Natural killer cell (primary cell): ENCODE data around the gene SPTBN4. TPM values are rescaled to one million over a fixed set of nuclear protein-coding genes. Genes with fewer than 3 reads are reported as not detected.

Experiments
- ATAC-seq, 3 donors: fragments of 150-1000 bp in 2 of 3; fragments of 200-7000 bp in 1 of 3; cut with Tn5 transposase; 1 replicate in 1 of 3; 2 replicates in 2 of 3; pipeline ENCODE4 v1.10.0; 2021; ENCODE audit warnings: mild to moderate bottlenecking in 2 of 3, moderate library complexity in 2 of 3
- DNase-seq, 2 donors: peaks; one replicate each; pipeline versions ENCODE4 v3.0.0 to v3.0.0-alpha.2; 2013 to 2021; ENCODE audit warnings: mixed read lengths in 1 of 2
- H3K27ac ChIP-seq: one replicate; pipeline ENCODE4 v1.5.1; 2013; ENCODE audit warnings: mild to moderate bottlenecking, low read length
- H3K27me3 ChIP-seq: one replicate; pipeline ENCODE4 v1.6.1; 2013; ENCODE audit warnings: low read length; ENCODE audit not compliant: control insufficient read depth, insufficient read depth
- H3K36me3 ChIP-seq: one replicate; pipeline ENCODE4 v1.6.1; 2013; ENCODE audit warnings: low read length; ENCODE audit not compliant: control insufficient read depth, insufficient read depth
- H3K4me1 ChIP-seq: one replicate; pipeline ENCODE4 v1.6.1; 2013; ENCODE audit warnings: low read length; ENCODE audit not compliant: control insufficient read depth, insufficient read depth
- H3K4me3 ChIP-seq: one replicate; pipeline ENCODE4 v1.5.1; 2013; ENCODE audit warnings: low read length
- H3K9me3 ChIP-seq: one replicate; pipeline ENCODE4 v1.6.1; 2013; ENCODE audit warnings: low read length; ENCODE audit not compliant: control insufficient read depth, insufficient read depth
- H3K27ac Mint-ChIP-seq, 2 donors: one replicate each; pipeline ENCODE4 v1.8.0; 2022; ENCODE audit warnings: mild to moderate bottlenecking in 2 of 2, mixed read lengths in 2 of 2, moderate library complexity in 1 of 2
- H3K27me3 Mint-ChIP-seq, 2 donors: one replicate each; pipeline ENCODE4 v1.8.0; 2022; ENCODE audit warnings: low read depth in 2 of 2, mixed read lengths in 2 of 2
- H3K36me3 Mint-ChIP-seq: one replicate; pipeline ENCODE4 v1.8.0; 2022; ENCODE audit warnings: mixed read lengths
- H3K4me1 Mint-ChIP-seq, 2 donors: one replicate each; pipeline ENCODE4 v1.8.0; 2022; ENCODE audit warnings: mixed read lengths in 2 of 2
- H3K4me3 Mint-ChIP-seq: one replicate; pipeline ENCODE4 v1.8.0; 2022; ENCODE audit warnings: mild to moderate bottlenecking, moderate library complexity, mixed read lengths
- H3K9me3 Mint-ChIP-seq, 2 donors: one replicate each; pipeline ENCODE4 v1.8.0; 2022; ENCODE audit warnings: mixed read lengths in 2 of 2
- CTCF ChIP-seq: fragments of 200-600 bp; IDR thresholded peaks from one replicate; pipeline ENCODE4 v1.8.0; 2022; ENCODE audit warnings: antibody characterized with exemption
- WGBS: methylation state at CpG from one replicate; pipeline ENCODE4 v1.1.7; 2013; ENCODE audit warnings: missing lambda C conversion rate; ENCODE audit not compliant: insufficient coverage; 5-methylcytosine and 5-hydroxymethylcytosine counted together
- intact Hi-C: fragments of 100-400 bp; cut with micrococcal nuclease; formaldehyde crosslinking; loops from one replicate; pipeline ENCODE4 v1.14.2; 2022
- total RNA-seq, 4 donors: library from RNA; stranded (reverse); fragments of 120-200 nt in 1 of 4; gene quantifications; one replicate each; pipeline versions ENCODE4 v1.2.3 to v1.2.4, GENCODE V29; 2013 to 2022

SPTBN4 gene
- total RNA-seq, 3 donors from 2014 or later (not counting 1 experiment from before 2014, with no cell fraction given), result 0.16 to 0.63 (median 0.31) TPM

GRCh38 chr19:40507892-40508291 is 41.1 kb downstream of the SPTBN4 start:
- Histone ChIP-seq H3K4me1 (no peaks in the 10 kb centered on the region), H3K9me3 (no peaks in the 10 kb centered on the region), H3K27ac (no peak overlapping the region), H3K4me3 (no peak overlapping the region), H3K27me3 (peaks cover 6% of the 10 kb centered on the region), H3K36me3 (no peaks in the 10 kb centered on the region)
- intact Hi-C loops, result no loop called here
- no peak for TF ChIP-seq CTCF
- no peaks in the 10 kb centered on the region for H3K36me3 Mint-ChIP-seq
- ATAC-seq (no peak), DNase-seq (no peak)
- no peak overlapping the region for H3K27ac Mint-ChIP-seq
- WGBS, result 56% methylated on average over 2 of the region's 2 CpGs
- H3K27me3 Mint-ChIP-seq, result peaks cover 16 to 40% of the 10 kb centered on the region in 2 donors
- H3K4me1 Mint-ChIP-seq, result no peaks in the 10 kb centered on the region
- no peaks in the 10 kb centered on the region for H3K9me3 Mint-ChIP-seq
- no peak overlapping the region for H3K4me3 Mint-ChIP-seq

GRCh38 chr19:40508739-40509260 is 42.0 kb downstream of the SPTBN4 start:
- H3K4me1 ChIP-seq, result no peaks in the 10 kb centered on the region
- H3K9me3 ChIP-seq, result no peaks in the 10 kb centered on the region
- no peak overlapping the region for H3K4me3 ChIP-seq
- intact Hi-C loops, result no loop called here
- peaks cover 19 to 39% of the 10 kb centered on the region in 2 donors for H3K27me3 Mint-ChIP-seq
- no peak for ATAC-seq
- no peak overlapping the region for H3K27ac ChIP-seq
- DNase-seq, result no peak
- 25% methylated on average over 4 of the region's 8 CpGs for WGBS
- H3K4me3 Mint-ChIP-seq, result no peak overlapping the region
- H3K36me3 Mint-ChIP-seq, result no peaks in the 10 kb centered on the region
- peaks cover 6% of the 10 kb centered on the region for H3K27me3 ChIP-seq
- H3K9me3 Mint-ChIP-seq, result no peaks in the 10 kb centered on the region
- no peaks in the 10 kb centered on the region for H3K36me3 ChIP-seq
- no peak overlapping the region for H3K27ac Mint-ChIP-seq
- TF ChIP-seq CTCF, result no peak
- no peaks in the 10 kb centered on the region for H3K4me1 Mint-ChIP-seq

- H3K4me3 ChIP-seq, result no peak overlapping the region
- TF ChIP-seq CTCF, result no peak
- no peak overlapping the region for H3K27ac ChIP-seq
- H3K4me3 Mint-ChIP-seq, result no peak overlapping the region
- WGBS, result 85% methylated on average over 7 of the region's 7 CpGs
- H3K36me3 ChIP-seq, result no peaks in the 10 kb centered on the region
- H3K4me1 Mint-ChIP-seq, result no peaks in the 10 kb centered on the region
- ATAC-seq (no peak), DNase-seq (no peak)
- no peaks in the 10 kb centered on the region for H3K4me1 ChIP-seq
- no peaks in the 10 kb centered on the region for H3K9me3 ChIP-seq
- H3K36me3 Mint-ChIP-seq, result no peaks in the 10 kb centered on the region
- H3K27ac Mint-ChIP-seq, result no peak overlapping the region
- peaks cover 9% of the 10 kb centered on the region for H3K27me3 ChIP-seq
- intact Hi-C loops, result no loop called here
- no peaks in the 10 kb centered on the region for H3K9me3 Mint-ChIP-seq
- peaks cover 30 to 40% of the 10 kb centered on the region in 2 donors for H3K27me3 Mint-ChIP-seq
These were observed 43.8 kb downstream of the SPTBN4 start for GRCh38 chr19:40510526-40511115.

GRCh38 chr19:40511487-40511886 is 44.7 kb downstream of the SPTBN4 start:
- H3K4me1 Mint-ChIP-seq, result no peaks in the 10 kb centered on the region
- no peaks in the 10 kb centered on the region for H3K9me3 ChIP-seq
- peaks cover 9% of the 10 kb centered on the region for H3K27me3 ChIP-seq
- intact Hi-C loops, result no loop called here
- H3K4me1 ChIP-seq, result no peaks in the 10 kb centered on the region
- no peak overlapping the region for H3K4me3 ChIP-seq
- peaks cover 30 to 37% of the 10 kb centered on the region in 2 donors for H3K27me3 Mint-ChIP-seq
- no peak overlapping the region for H3K27ac ChIP-seq
- H3K4me3 Mint-ChIP-seq, result no peak overlapping the region
- no peaks in the 10 kb centered on the region for H3K9me3 Mint-ChIP-seq
- H3K36me3 Mint-ChIP-seq, result no peaks in the 10 kb centered on the region
- no peak for ATAC-seq
- no peak for TF ChIP-seq CTCF
- H3K27ac Mint-ChIP-seq, result no peak overlapping the region
- no peak for DNase-seq
- WGBS, result 85% methylated on average over 6 of the region's 6 CpGs
- no peaks in the 10 kb centered on the region for H3K36me3 ChIP-seq
